ENCODE results near the gene EML6. TPM values are rescaled to one million over a fixed set of nuclear protein-coding genes. Genes with fewer than 3 reads are reported as not detected.

The EML6 gene
- total and polyA plus RNA-seq, 2 of the 8 experiments (the other 6 are each of a cell fraction or from before 2014, with no cell fraction given), result 1.2 to 1.6 TPM

- TF ChIP-seq CHD1 (IDR thresholded peaks at IDR 0.05; ENCODE audit: low read depth, low read length), result no peak
- TF ChIP-seq SP4 (IDR thresholded peaks at IDR 0.05; ENCODE audit: low read length), result no peak
- no peak for TF ChIP-seq SAP30 (IDR thresholded peaks at IDR 0.05; ENCODE audit: insufficient read depth, insufficient replicate concordance, low read length)
- no peak for TF ChIP-seq CBX5 (IDR thresholded peaks at IDR 0.05; ENCODE audit: low read depth, low read length)
- TF ChIP-seq GTF2F1 (IDR thresholded peaks at IDR 0.05; ENCODE audit: borderline replicate concordance, low read depth, low read length), result no peak
- no peak for TF ChIP-seq CREB1 (IDR thresholded peaks at IDR 0.05)
- TF ChIP-seq BRCA1 (IDR thresholded peaks at IDR 0.05; ENCODE audit: low read depth, low read length), result no peak
Observed at GRCh38 chr2:54791831-54792230, 68.4 kb downstream of the EML6 start (continued).
